Measurements from ENCODE around the gene CLCF1. TPM values are rescaled to one million over a fixed set of nuclear protein-coding genes. Genes with fewer than 3 reads are reported as not detected.

The CLCF1 gene
- total RNA-seq (0.19 TPM), polyA plus RNA-seq (2.0 TPM)
- long read RNA-seq, donor 1: 0 reads
- long read RNA-seq, donor 2: 0 reads
- long read RNA-seq, donor 3, partial matches to known transcripts: 0 of 2 reads
- long read RNA-seq, donor 3, other reads (novel, unspliced or antisense): 0 of 2 reads
- long read RNA-seq, donor 4: 0 reads
- long read RNA-seq, donor 5: 0 reads
- long read RNA-seq, donor 6, partial matches to known transcripts: 0 of 1 reads
- long read RNA-seq, donor 6, other reads (novel, unspliced or antisense): 0 of 1 reads
- long read RNA-seq, donor 7: 0 reads
- long read RNA-seq, donor 8: 0 reads
- long read RNA-seq, donor 9: 0 reads
- long read RNA-seq, donor 10: 0 reads

- H3K4me3 ChIP-seq (ENCODE audit: low read length in 2 of 2): peak within 1 kb of the TSS in 1 of 2 donors; percentile 49
- peaks cover 0 to 17% of the 10 kb centered on the region in 2 donors for H3K9me3 ChIP-seq (ENCODE audit: control insufficient read depth in 2 of 2, insufficient read depth in 1 of 2, low read length in 1 of 2)
- WGBS: 1% methylated on average over 63 of the region's 76 CpGs
- H3K36me3 ChIP-seq (ENCODE audit: control insufficient read depth in 2 of 2, insufficient read depth in 2 of 2, low read length in 1 of 2): no peaks in the 10 kb centered on the region
- no peak for DNase-seq (ENCODE audit: low read depth in 6 of 9, low spot score in 9 of 9)
- peak within 1 kb of the TSS in 1 of 2 donors; percentile 65 for H3K27ac ChIP-seq (ENCODE audit: low read depth in 1 of 2, low read length in 1 of 2)
- H3K4me1 ChIP-seq (ENCODE audit: control insufficient read depth in 2 of 2, insufficient read depth in 2 of 2, low read length in 2 of 2): peaks cover 15 to 61% of the 10 kb centered on the region in 2 donors
- H3K27me3 ChIP-seq (ENCODE audit: control insufficient read depth in 2 of 2, insufficient read depth in 1 of 2, low read length in 1 of 2): peaks cover 56 to 97% of the 10 kb centered on the region in 2 donors
Measured at GRCh38 chr11:67372993-67373647, at the start of gene CLCF1. Gene CLCF1, minus strand, starts transcription at chr11:67373598. Its CDS starts 59 bp downstream, at chr11:67373539.

- peaks cover 0 to 7% of the 10 kb centered on the region in 2 donors for H3K9me3 ChIP-seq (ENCODE audit: control insufficient read depth in 2 of 2, insufficient read depth in 1 of 2, low read length in 1 of 2)
Measured at GRCh38 chr11:67422891-67423290, 49.5 kb upstream of the CLCF1 start.

GRCh38 chr11:67421430-67422031 is 48.1 kb upstream of the CLCF1 start:
- no peak for DNase-seq (ENCODE audit: low read depth in 6 of 9, low spot score in 9 of 9)
- Histone ChIP-seq H3K27me3 (ENCODE audit: control insufficient read depth in 2 of 2, insufficient read depth in 1 of 2, low read length in 1 of 2) (no peaks in the 10 kb centered on the region), H3K4me1 (ENCODE audit: control insufficient read depth in 2 of 2, insufficient read depth in 2 of 2, low read length in 2 of 2) (peaks cover 50 to 74% of the 10 kb centered on the region in 2 donors), H3K36me3 (ENCODE audit: control insufficient read depth in 2 of 2, insufficient read depth in 2 of 2, low read length in 1 of 2) (no peaks in the 10 kb centered on the region), H3K4me3 (ENCODE audit: low read length in 2 of 2) (peak overlapping the region in 1 of 2 donors; percentile 72), H3K9me3 (ENCODE audit: control insufficient read depth in 2 of 2, insufficient read depth in 1 of 2, low read length in 1 of 2) (no peaks in the 10 kb centered on the region), H3K27ac (ENCODE audit: low read depth in 1 of 2, low read length in 1 of 2) (peak overlapping the region; percentile 75 to 81)
- WGBS: 83% methylated on average over 22 of the region's 22 CpGs

More at GRCh38 chr11:67422891-67423290, 49.5 kb upstream of the CLCF1 start:
- H3K4me3 ChIP-seq (ENCODE audit: low read length in 2 of 2): no peak overlapping the region
- H3K27ac ChIP-seq (ENCODE audit: low read depth in 1 of 2, low read length in 1 of 2): peak overlapping the region in 1 of 2 donors; percentile 55
- DNase-seq (ENCODE audit: low read depth in 6 of 9, low spot score in 9 of 9): peak in 1 of 9 donors; percentile 55
- peaks cover 41 to 67% of the 10 kb centered on the region in 2 donors for H3K4me1 ChIP-seq (ENCODE audit: control insufficient read depth in 2 of 2, insufficient read depth in 2 of 2, low read length in 2 of 2)
- 78% methylated on average over 6 of the region's 6 CpGs for WGBS
- H3K36me3 ChIP-seq (ENCODE audit: control insufficient read depth in 2 of 2, insufficient read depth in 2 of 2, low read length in 1 of 2): no peaks in the 10 kb centered on the region
- H3K27me3 ChIP-seq (ENCODE audit: control insufficient read depth in 2 of 2, insufficient read depth in 1 of 2, low read length in 1 of 2): no peaks in the 10 kb centered on the region

GRCh38 chr11:67420646-67421429 is 47.4 kb upstream of the CLCF1 start:
- Histone ChIP-seq H3K36me3 (ENCODE audit: control insufficient read depth in 2 of 2, insufficient read depth in 2 of 2, low read length in 1 of 2) (no peaks in the 10 kb centered on the region), H3K27ac (ENCODE audit: low read depth in 1 of 2, low read length in 1 of 2) (peak overlapping the region; percentile 75 to 93), H3K27me3 (ENCODE audit: control insufficient read depth in 2 of 2, insufficient read depth in 1 of 2, low read length in 1 of 2) (peaks cover 0 to 3% of the 10 kb centered on the region in 2 donors), H3K9me3 (ENCODE audit: control insufficient read depth in 2 of 2, insufficient read depth in 1 of 2, low read length in 1 of 2) (no peaks in the 10 kb centered on the region), H3K4me3 (ENCODE audit: low read length in 2 of 2) (peak overlapping the region; percentile 27 to 72), H3K4me1 (ENCODE audit: control insufficient read depth in 2 of 2, insufficient read depth in 2 of 2, low read length in 2 of 2) (peaks cover 57 to 81% of the 10 kb centered on the region in 2 donors)
- DNase-seq (ENCODE audit: low read depth in 6 of 9, low spot score in 9 of 9): peak in 8 of 9 donors; percentile 83 to 96 (median 94)
- under 1% methylated on average over 97 of the region's 97 CpGs for WGBS

GRCh38 chr11:67420147-67420645 is 46.8 kb upstream of the CLCF1 start:
- peak in 1 of 9 donors; percentile 22 for DNase-seq (ENCODE audit: low read depth in 6 of 9, low spot score in 9 of 9)
- peak overlapping the region; percentile 27 to 72 for H3K4me3 ChIP-seq (ENCODE audit: low read length in 2 of 2)
- peak overlapping the region in 1 of 2 donors; percentile 93 for H3K27ac ChIP-seq (ENCODE audit: low read depth in 1 of 2, low read length in 1 of 2)
- no peaks in the 10 kb centered on the region for H3K36me3 ChIP-seq (ENCODE audit: control insufficient read depth in 2 of 2, insufficient read depth in 2 of 2, low read length in 1 of 2)
- peaks cover 62 to 85% of the 10 kb centered on the region in 2 donors for H3K4me1 ChIP-seq (ENCODE audit: control insufficient read depth in 2 of 2, insufficient read depth in 2 of 2, low read length in 2 of 2)
- H3K9me3 ChIP-seq (ENCODE audit: control insufficient read depth in 2 of 2, insufficient read depth in 1 of 2, low read length in 1 of 2): no peaks in the 10 kb centered on the region
- H3K27me3 ChIP-seq (ENCODE audit: control insufficient read depth in 2 of 2, insufficient read depth in 1 of 2, low read length in 1 of 2): peaks cover 0 to 5% of the 10 kb centered on the region in 2 donors
- 41% methylated on average over 15 of the region's 15 CpGs for WGBS

- DNase-seq (ENCODE audit: low read depth in 6 of 9, low spot score in 9 of 9): no peak
- 87% methylated on average over 21 of the region's 21 CpGs for WGBS
- H3K27ac ChIP-seq (ENCODE audit: low read depth in 1 of 2, low read length in 1 of 2): peak overlapping the region; percentile 79 to 88
- H3K27me3 ChIP-seq (ENCODE audit: control insufficient read depth in 2 of 2, insufficient read depth in 1 of 2, low read length in 1 of 2): peaks cover 0 to 9% of the 10 kb centered on the region in 2 donors
- H3K4me3 ChIP-seq (ENCODE audit: low read length in 2 of 2): peak overlapping the region; percentile 27 to 28
- peaks cover 68 to 87% of the 10 kb centered on the region in 2 donors for H3K4me1 ChIP-seq (ENCODE audit: control insufficient read depth in 2 of 2, insufficient read depth in 2 of 2, low read length in 2 of 2)
- no peaks in the 10 kb centered on the region for H3K36me3 ChIP-seq (ENCODE audit: control insufficient read depth in 2 of 2, insufficient read depth in 2 of 2, low read length in 1 of 2)
- H3K9me3 ChIP-seq (ENCODE audit: control insufficient read depth in 2 of 2, insufficient read depth in 1 of 2, low read length in 1 of 2): no peaks in the 10 kb centered on the region
Measured at GRCh38 chr11:67419325-67420049, 46.1 kb upstream of the CLCF1 start.

GRCh38 chr11:67418476-67419281 is 45.3 kb upstream of the CLCF1 start:
- Histone ChIP-seq H3K27ac (ENCODE audit: low read depth in 1 of 2, low read length in 1 of 2) (peak overlapping the region; percentile 79 to 88), H3K4me3 (ENCODE audit: low read length in 2 of 2) (peak overlapping the region in 1 of 2 donors; percentile 28), H3K27me3 (ENCODE audit: control insufficient read depth in 2 of 2, insufficient read depth in 1 of 2, low read length in 1 of 2) (peaks cover 0 to 9% of the 10 kb centered on the region in 2 donors), H3K36me3 (ENCODE audit: control insufficient read depth in 2 of 2, insufficient read depth in 2 of 2, low read length in 1 of 2) (no peaks in the 10 kb centered on the region), H3K4me1 (ENCODE audit: control insufficient read depth in 2 of 2, insufficient read depth in 2 of 2, low read length in 2 of 2) (peaks cover 68 to 87% of the 10 kb centered on the region in 2 donors), H3K9me3 (ENCODE audit: control insufficient read depth in 2 of 2, insufficient read depth in 1 of 2, low read length in 1 of 2) (no peaks in the 10 kb centered on the region)
- DNase-seq (ENCODE audit: low read depth in 6 of 9, low spot score in 9 of 9): peak in 1 of 9 donors; percentile 67
- 34% methylated on average over 26 of the region's 26 CpGs for WGBS

Measured in thymus (tissue), 14 donors.